Stimulated activated effector memory CD8-positive, alpha-beta T cell treated with anti-CD3 and anti-CD28 coated beads, Interleukin-12 subunit alpha, Interleukin-12 subunit beta, amount 100 ng/mL, for 72 hours (primary cell): ENCODE measurements around the gene ZNF814.
"Not testable (repeated sequence)": the region's sequence is repeated elsewhere in the genome, so short reads cannot be mapped to it uniquely, and the experiment has no call there.

Source experiments
- ATAC-seq: fragments of 150-1000 bp; cut with Tn5 transposase; 2 replicates; pipeline ENCODE4 v1.10.0; 2021
- DNase-seq, 2 donors: peaks; one replicate each; pipeline ENCODE4 v3.0.0; 2021 to 2022; ENCODE audit warnings: low spot score in 2 of 2
- H3K27ac Mint-ChIP-seq: one replicate; pipeline ENCODE4 v1.8.0; 2022; ENCODE audit warnings: mild to moderate bottlenecking, mixed read lengths
- H3K36me3 Mint-ChIP-seq: one replicate; pipeline ENCODE4 v1.8.0; 2022; ENCODE audit warnings: mild to moderate bottlenecking, mixed read lengths
- H3K4me1 Mint-ChIP-seq: one replicate; pipeline ENCODE4 v1.8.0; 2022; ENCODE audit warnings: mixed read lengths
- H3K4me3 Mint-ChIP-seq: one replicate; pipeline ENCODE4 v1.8.0; 2022; ENCODE audit warnings: mild to moderate bottlenecking, mixed read lengths
- H3K9me3 Mint-ChIP-seq: one replicate; pipeline ENCODE4 v1.8.0; 2022; ENCODE audit warnings: mixed read lengths

ZNF814 gene

GRCh38 chr19:57888560-57889231, at the start of gene ZNF814:
ZNF814 (minus strand) TSS chr19:57889037; CDS start chr19:57888802, 235 bp downstream.
- H3K4me3 Mint-ChIP-seq: peak within 1 kb of the TSS; percentile 85
- peaks cover 13% of the 10 kb centered on the region for H3K4me1 Mint-ChIP-seq
- ATAC-seq (peak; percentile 88), DNase-seq (peak; percentile 40 to 88)
- peak within 1 kb of the TSS; percentile 79 for H3K27ac Mint-ChIP-seq
- H3K9me3 Mint-ChIP-seq: peaks cover 20% of the 10 kb centered on the region
- peaks cover 16% of the 10 kb centered on the region for H3K36me3 Mint-ChIP-seq

- Mint-ChIP-seq H3K4me1 (peaks cover 8% of the 10 kb centered on the region), H3K36me3 (peaks cover 16% of the 10 kb centered on the region), H3K9me3 (peaks cover 24% of the 10 kb centered on the region), H3K27ac (no peak overlapping the region), H3K4me3 (peak overlapping the region; percentile 76)
- DNase-seq (no peak), ATAC-seq (no peak)
Measured at GRCh38 chr19:57935731-57936130, 46.9 kb upstream of the ZNF814 start.

GRCh38 chr19:57934820-57935665, 46.2 kb upstream of the ZNF814 start, which contains the start of gene ZNF418:
ZNF418 (minus strand) TSS chr19:57935402; CDS start chr19:57933822, 1,580 bp downstream.
- Mint-ChIP-seq H3K4me1 (peaks cover 8% of the 10 kb centered on the region), H3K9me3 (peaks cover 24% of the 10 kb centered on the region), H3K27ac (peak within 1 kb of the TSS; percentile 70), H3K4me3 (peak within 1 kb of the TSS; percentile 76), H3K36me3 (peaks cover 16% of the 10 kb centered on the region)
- ATAC-seq: peak; percentile 79
- DNase-seq: no peak

- no peak for ATAC-seq
- no peak overlapping the region for H3K4me3 Mint-ChIP-seq
- no peaks in the 10 kb centered on the region for H3K36me3 Mint-ChIP-seq
- H3K27ac Mint-ChIP-seq: no peak overlapping the region
- peaks cover 20% of the 10 kb centered on the region for H3K9me3 Mint-ChIP-seq
- no peak for DNase-seq
- H3K4me1 Mint-ChIP-seq: no peaks in the 10 kb centered on the region
Measured at GRCh38 chr19:57927587-57927986, 38.8 kb upstream of the ZNF814 start.

- DNase-seq (peak; percentile 56 to 87), ATAC-seq (peak; percentile 99)
- H3K9me3 Mint-ChIP-seq: peaks cover 17% of the 10 kb centered on the region
- H3K4me1 Mint-ChIP-seq: peaks cover 29% of the 10 kb centered on the region
- H3K27ac Mint-ChIP-seq: peak within 1 kb of the TSS; percentile 95
- H3K36me3 Mint-ChIP-seq: peaks cover 29% of the 10 kb centered on the region
- H3K4me3 Mint-ChIP-seq: peak within 1 kb of the TSS; percentile 92
Measured at GRCh38 chr19:57916168-57916995, 27.5 kb upstream of the ZNF814 start, which contains the start of gene ZNF417. ZNF417 (minus strand) TSS chr19:57916592; CDS start chr19:57916411, 181 bp downstream.

GRCh38 chr19:57914531-57914930, 25.7 kb upstream of the ZNF814 start:
- H3K9me3 Mint-ChIP-seq: peaks cover 21% of the 10 kb centered on the region
- H3K27ac Mint-ChIP-seq: no peak overlapping the region
- ATAC-seq: no peak

GRCh38 chr19:57907394-57907793, 18.6 kb upstream of the ZNF814 start:
- DNase-seq (no peak), ATAC-seq (no peak)
- Mint-ChIP-seq H3K27ac (no peak overlapping the region), H3K4me1 (no peaks in the 10 kb centered on the region), H3K9me3 (peaks cover 20% of the 10 kb centered on the region), H3K4me3 (no peak overlapping the region), H3K36me3 (peaks cover 35% of the 10 kb centered on the region)

More at GRCh38 chr19:57914531-57914930, 25.7 kb upstream of the ZNF814 start:
- no peak for DNase-seq
- peaks cover 29% of the 10 kb centered on the region for H3K4me1 Mint-ChIP-seq
- H3K4me3 Mint-ChIP-seq: peak overlapping the region; percentile 92
- H3K36me3 Mint-ChIP-seq: peaks cover 46% of the 10 kb centered on the region

GRCh38 chr19:57905258-57905657, 16.4 kb upstream of the ZNF814 start:
- no peak for ATAC-seq
- DNase-seq: no peak
- no peaks in the 10 kb centered on the region for H3K4me1 Mint-ChIP-seq
- H3K4me3 Mint-ChIP-seq: no peak overlapping the region
- H3K27ac Mint-ChIP-seq: no peak overlapping the region
- H3K9me3 Mint-ChIP-seq: peaks cover 15% of the 10 kb centered on the region
- H3K36me3 Mint-ChIP-seq: peaks cover 17% of the 10 kb centered on the region

- no peak overlapping the region for H3K4me3 Mint-ChIP-seq
- H3K27ac Mint-ChIP-seq: no peak overlapping the region
- H3K36me3 Mint-ChIP-seq: peaks cover 12% of the 10 kb centered on the region
- ATAC-seq: no peak
- DNase-seq: no peak
- H3K9me3 Mint-ChIP-seq: peaks cover 15% of the 10 kb centered on the region
- H3K4me1 Mint-ChIP-seq: no peaks in the 10 kb centered on the region
Measured at GRCh38 chr19:57903618-57904184, 14.9 kb upstream of the ZNF814 start.

GRCh38 chr19:57900311-57900710, 11.5 kb upstream of the ZNF814 start:
- H3K4me1 Mint-ChIP-seq: no peaks in the 10 kb centered on the region
- peaks cover 8% of the 10 kb centered on the region for H3K9me3 Mint-ChIP-seq
- no peak overlapping the region for H3K4me3 Mint-ChIP-seq
- peaks cover 5% of the 10 kb centered on the region for H3K36me3 Mint-ChIP-seq
- no peak for ATAC-seq
- no peak overlapping the region for H3K27ac Mint-ChIP-seq
- DNase-seq: no peak

GRCh38 chr19:57890706-57891105, 1.9 kb upstream of the ZNF814 start:
- peaks cover 13% of the 10 kb centered on the region for H3K4me1 Mint-ChIP-seq
- not testable (repeated sequence) for H3K4me3 Mint-ChIP-seq, H3K27ac Mint-ChIP-seq, H3K36me3 Mint-ChIP-seq, ATAC-seq, DNase-seq
- H3K9me3 Mint-ChIP-seq: peaks cover 20% of the 10 kb centered on the region

- peaks cover 20% of the 10 kb centered on the region for H3K9me3 Mint-ChIP-seq
- no peak for ATAC-seq
- peaks cover 19% of the 10 kb centered on the region for H3K36me3 Mint-ChIP-seq
Measured at GRCh38 chr19:57888107-57888559, 704 bp downstream of the ZNF814 start.

GRCh38 chr19:57887195-57887941, 1.5 kb downstream of the ZNF814 start:
- DNase-seq: no peak
- peaks cover 13% of the 10 kb centered on the region for H3K4me1 Mint-ChIP-seq
- ATAC-seq: no peak
- H3K27ac Mint-ChIP-seq: no peak overlapping the region
- H3K9me3 Mint-ChIP-seq: peaks cover 23% of the 10 kb centered on the region
- peak overlapping the region; percentile 85 for H3K4me3 Mint-ChIP-seq
- peaks cover 25% of the 10 kb centered on the region for H3K36me3 Mint-ChIP-seq

More at GRCh38 chr19:57888107-57888559, 704 bp downstream of the ZNF814 start:
- Mint-ChIP-seq H3K27ac (peak overlapping the region; percentile 79), H3K4me1 (peaks cover 13% of the 10 kb centered on the region), H3K4me3 (peak overlapping the region; percentile 85)
- DNase-seq: no peak

- Mint-ChIP-seq H3K9me3 (peaks cover 21% of the 10 kb centered on the region), H3K36me3 (peaks cover 25% of the 10 kb centered on the region), H3K27ac (no peak overlapping the region), H3K4me1 (peaks cover 13% of the 10 kb centered on the region), H3K4me3 (no peak overlapping the region)
- ATAC-seq (no peak), DNase-seq (no peak)
Measured at GRCh38 chr19:57886046-57886445, 2.8 kb downstream of the ZNF814 start.
